K562 (cell line): ENCODE data around the gene PEPD. TPM values are rescaled to one million over a fixed set of nuclear protein-coding genes. Genes with fewer than 3 reads are reported as not detected.

Experiments used
- ATAC-seq: fragments of 200-7000 bp; cut with Tn5 transposase; 3 replicates; pipeline ENCODE4 v1.9.1; 2020; ENCODE audit warnings: moderate library complexity
- BruUV-seq: library from RNA; stranded (reverse); fragments of 400-500 nt; replicated peaks from 2 replicates; lab custom pipeline; 2021; lab: Mats Ljungman, UMichigan
- CTCF ChIA-PET: fragments of 300-600 bp; formaldehyde crosslinking; extraction: SDS; loops from one replicate; lab custom pipeline; 2021; ENCODE audit warnings: low intra/inter-chr PET ratio; lab: Yijun Ruan, JAX
- POLR2A ChIA-PET: fragments of 300-600, 350-650 bp; sonication (Branson Sonifier 250); formaldehyde crosslinking; extraction: SDS; loops from one replicate; lab custom pipeline; 2021; ENCODE audit warnings: antibody characterized with exemption, inconsistent platforms; lab: Yijun Ruan, JAX
- DNase-seq, 4 experiments: peaks; one replicate each; pipeline versions ENCODE4 v3.0.0 to v3.0.0-alpha.2; 2011 to 2018; ENCODE audit warnings: low spot score in 3 of 4, mixed read lengths in 3 of 4; ENCODE audit errors: extremely low read depth in 1 of 4
- FAIRE-seq: peaks from 2 replicates; lab custom pipeline; 2011; peaks lifted over from hg19 to GRCh38; lab: Jason Lieb, UNC
- H2AFZ ChIP-seq: 2 replicates; pipeline ENCODE4 v1.6.0; 2011; ENCODE audit warnings: low read depth, low read length, control low read depth, inconsistent platforms
- H3K27ac ChIP-seq: fragments of 200-600 bp; 3 replicates; pipeline ENCODE4 v1.8.0; 2011; ENCODE audit warnings: low read depth, mild to moderate bottlenecking, control low read depth, inconsistent platforms, low read length, moderate library complexity, mixed read lengths; ENCODE audit errors: extremely low read depth
- H3K27me3 ChIP-seq, 2 experiments: fragments of 300-600 bp in 1 of 2; 2 replicates in 1 of 2; 3 replicates in 1 of 2; pipeline versions ENCODE4 v1.6.0 to v1.8.0; 2011; ENCODE audit warnings: inconsistent platforms in 2 of 2, low read length in 2 of 2, mild to moderate bottlenecking in 1 of 2, mixed read lengths in 1 of 2, moderate library complexity in 1 of 2; ENCODE audit not compliant: control insufficient read depth in 2 of 2, insufficient read depth in 2 of 2
- H3K36me3 ChIP-seq: fragments of 300-600 bp; 3 replicates; pipeline ENCODE4 v1.8.0; 2011; ENCODE audit warnings: mild to moderate bottlenecking, low read length, inconsistent platforms; ENCODE audit not compliant: control insufficient read depth, insufficient read depth
- H3K4me1 ChIP-seq, 2 experiments: fragments of 200-600 bp in 1 of 2; replicated peaks in 1 of 2; 2 replicates in 1 of 2; 3 replicates in 1 of 2; pipeline versions ENCODE4 v1.5.1 to v1.8.0; 2011; ENCODE audit warnings: inconsistent platforms in 2 of 2, low read length in 2 of 2, mild to moderate bottlenecking in 1 of 2, mixed read lengths in 1 of 2, moderate library complexity in 1 of 2; ENCODE audit not compliant: control insufficient read depth in 2 of 2, insufficient read depth in 2 of 2
- H3K4me2 ChIP-seq: 2 replicates; pipeline ENCODE4 v1.6.1; 2011; ENCODE audit warnings: low read length, control low read depth, inconsistent platforms, mixed read lengths; ENCODE audit not compliant: insufficient read depth
- H3K4me3 ChIP-seq: fragments of 200-600 bp; sonication (generic), shearing (Covaris generic); 2 replicates; pipeline ENCODE4 v1.5.1; 2016; ENCODE audit warnings: control low read depth, inconsistent platforms
- H3K79me2 ChIP-seq: fragments of 200-600 bp; 3 replicates; pipeline ENCODE4 v1.8.0; 2011; ENCODE audit warnings: low read length, inconsistent platforms; ENCODE audit not compliant: control insufficient read depth, insufficient read depth
- H3K9ac ChIP-seq, 2 experiments: 2 replicates each; pipeline versions ENCODE4 v1.6.0 to v1.6.1; 2011; ENCODE audit warnings: low read depth in 2 of 2, low read length in 2 of 2, control low read depth in 1 of 2, inconsistent platforms in 1 of 2, mild to moderate bottlenecking in 1 of 2, mixed read lengths in 1 of 2; ENCODE audit not compliant: insufficient read depth in 1 of 2
- H3K9me1 ChIP-seq: one replicate; pipeline ENCODE4 v1.6.0; 2011; ENCODE audit warnings: inconsistent platforms, mild to moderate bottlenecking, low read length, moderate library complexity; ENCODE audit not compliant: control insufficient read depth, insufficient read depth
- H3K9me3 ChIP-seq: replicated peaks from 2 replicates; pipeline ENCODE4 v1.5.1; 2011; ENCODE audit warnings: low read depth, low read length, inconsistent platforms; ENCODE audit not compliant: control insufficient read depth, insufficient read depth
- H4K20me1 ChIP-seq: replicated peaks from 2 replicates; pipeline ENCODE4 v1.6.1; 2011; ENCODE audit warnings: low read length, inconsistent platforms, mixed read lengths; ENCODE audit not compliant: control insufficient read depth, insufficient read depth
- BRD9 ChIP-seq: fragments of 450-650 bp; IDR thresholded peaks from 2 replicates; pipeline ENCODE4 v1.6.1; 2018; ENCODE audit warnings: low read depth; ENCODE audit not compliant: partially characterized antibody
- CTCF ChIP-seq, 3 experiments: IDR thresholded peaks in 2 of 3; conservative IDR thresholded peaks in 1 of 3; 2 replicates each; pipeline ENCODE4 v1.5.1; 2011 to 2012; ENCODE audit warnings: low read length in 3 of 3, mild to moderate bottlenecking in 3 of 3, control low read depth in 2 of 3, improper control_type of control experiment in 1 of 3, inconsistent platforms in 1 of 3, low read depth in 1 of 3, mixed read lengths in 1 of 3, moderate library complexity in 1 of 3; ENCODE audit not compliant: insufficient read depth in 2 of 3
- CTCFL ChIP-seq: IDR thresholded peaks from 2 replicates; pipeline ENCODE4 v1.6.1; 2011; ENCODE audit warnings: borderline replicate concordance, low read depth, mild to moderate bottlenecking, moderate library complexity, low read length; ENCODE audit not compliant: insufficient read depth, poor library complexity, severe bottlenecking
- DLX4 ChIP-seq: fragments of 250-450 bp; sonication (Bioruptor Pico); IDR thresholded peaks from 2 replicates; pipeline ENCODE4 v1.6.1; 2021; ENCODE audit warnings: mild to moderate bottlenecking
- ELF2 ChIP-seq: fragments of 250-450 bp; sonication (Bioruptor Pico); IDR thresholded peaks from 2 replicates; pipeline ENCODE4 v1.5.0; 2021; ENCODE audit warnings: mild to moderate bottlenecking
- FUS ChIP-seq: fragments of 200-400 bp; formaldehyde crosslinking; optimal IDR thresholded peaks from 2 replicates; pipeline ENCODE3; 2017; ENCODE audit warnings: low read depth, low read length
- GATAD2B ChIP-seq: fragments of 450-650 bp; IDR thresholded peaks from 2 replicates; pipeline ENCODE4 v1.6.1; 2017; ENCODE audit warnings: mild to moderate bottlenecking, borderline replicate concordance
- KDM5B ChIP-seq: fragments of 200-600 bp; sonication (generic); IDR thresholded peaks from 2 replicates; pipeline ENCODE4 v1.6.1; 2012; ENCODE audit warnings: low read depth, mild to moderate bottlenecking, moderate library complexity, low read length, control low read depth, inconsistent platforms; ENCODE audit not compliant: insufficient replicate concordance
- MIER1 ChIP-seq: fragments of 450-650 bp; IDR thresholded peaks from 2 replicates; pipeline ENCODE4 v1.6.1; 2016; ENCODE audit warnings: antibody characterized with exemption, mild to moderate bottlenecking, low read depth
- MTF1 ChIP-seq: fragments of 250-450 bp; sonication (Bioruptor Pico); IDR thresholded peaks from 2 replicates; pipeline ENCODE4 v1.9.0; 2021; ENCODE audit warnings: moderate library complexity, mild to moderate bottlenecking, inconsistent platforms, borderline replicate concordance
- NFRKB ChIP-seq: fragments of 450-650 bp; IDR thresholded peaks from 2 replicates; pipeline ENCODE4 v1.6.1; 2016; ENCODE audit warnings: low read depth
- RBBP5 ChIP-seq: fragments of 200-600 bp; sonication (generic); IDR thresholded peaks from 2 replicates; pipeline ENCODE4 v1.6.1; 2012; ENCODE audit warnings: borderline replicate concordance, mild to moderate bottlenecking, low read length, control low read depth, inconsistent platforms; ENCODE audit not compliant: insufficient read depth, poor library complexity, severe bottlenecking
- SMARCB1 ChIP-seq: IDR thresholded peaks from 2 replicates; pipeline ENCODE4 v1.6.1; 2011; ENCODE audit warnings: improper control_type of control experiment, low read depth; ENCODE audit not compliant: insufficient read length
- SMARCC2 ChIP-seq: fragments of 450-650 bp; IDR thresholded peaks from 2 replicates; pipeline ENCODE4 v1.6.1; 2017; ENCODE audit warnings: antibody characterized with exemption, moderate library complexity, mild to moderate bottlenecking, low read depth
- YY1 ChIP-seq, 3 experiments: IDR thresholded peaks; 2 replicates each; pipeline ENCODE4 v1.6.1; 2011; ENCODE audit warnings: low read length in 2 of 3, mild to moderate bottlenecking in 2 of 3, moderate library complexity in 2 of 3, borderline replicate concordance in 1 of 3, control low read depth in 1 of 3, low read depth in 1 of 3; ENCODE audit not compliant: insufficient read depth in 3 of 3, insufficient replicate concordance in 2 of 3, control insufficient read depth in 1 of 3, insufficient read length in 1 of 3; ENCODE audit errors: extremely low read depth in 1 of 3
- ZNF165 ChIP-seq: fragments of 250-450 bp; sonication (Bioruptor Pico); IDR thresholded peaks from 2 replicates; pipeline ENCODE4 v1.4.0; 2020; ENCODE audit warnings: borderline replicate concordance
- WGBS: fragments of 100-300 bp; shearing (Covaris generic); methylation state at CpG from one replicate; pipeline ENCODE4 v1.1.6; 2016; ENCODE audit warnings: low coverage, mixed read lengths; ENCODE audit not compliant: insufficient coverage; ENCODE audit errors: missing lambda C conversion rate; 5-methylcytosine and 5-hydroxymethylcytosine counted together
- in situ Hi-C: fragments of 300-500 bp; cut with MboI; formaldehyde crosslinking; loops from 4 replicates; pipeline ENCODE4 v1.15.0; 2018; ENCODE audit warnings: inconsistent platforms, mixed read lengths
- intact Hi-C: fragments of 100-400 bp; cut with micrococcal nuclease; formaldehyde crosslinking; loops from 2 replicates; pipeline ENCODE4 v1.14.2; 2022
- polyA plus RNA-seq, 8 experiments: library from polyadenylated mRNA; depleted of rRNA in 4 of 8; stranded (reverse) in 5 of 8; unstranded in 3 of 8; fragments of >200 nt; fragmentation: Nextera tagmentation in 2 of 8; fragmentation: Illumina TruSeq in 1 of 8; extraction: Ambion mirVana in 2 of 8; extraction: Trizol in 1 of 8; gene quantifications; 2 replicates each; pipeline versions ENCODE4 v1.2.1 to v1.2.3, GENCODE V29; 2011 to 2014; ENCODE audit warnings: inconsistent platforms in 1 of 8, missing spikeins in 1 of 8
- total RNA-seq, 7 experiments: library from RNA; depleted of rRNA in 6 of 7; stranded (reverse); fragments of >200 nt in 6 of 7; fragmentation: Illumina TruSeq in 2 of 7; extraction: Trizol in 2 of 7; gene quantifications; 2 replicates each; pipeline versions ENCODE4 v1.2.1 to v1.2.3, GENCODE V29; 2011 to 2021; ENCODE audit warnings: low replicate concordance in 1 of 7

Gene PEPD
- total and polyA plus RNA-seq, 9 of the 15 experiments (the other 6 are each of a cell fraction or from before 2014, with no cell fraction given), result 1.3 to 19.2 (median 16.0) TPM

GRCh38 chr19:33374236-33374714, 147.3 kb downstream of the PEPD start:
- H3K36me3 ChIP-seq, result peaks cover 10% of the 10 kb centered on the region; the same call in 2 of the 3 replicates
- WGBS, result under 1% methylated on average over 22 of the region's 22 CpGs
- CTCF ChIA-PET, result no interaction called here
- H3K79me2 ChIP-seq, result peaks cover 56% of the 10 kb centered on the region
- H3K4me2 ChIP-seq, result peak overlapping the region; percentile 97
- FAIRE-seq (no peak), DNase-seq (peak in 1 of 4 experiments; percentile 49), ATAC-seq (0 out of 3 replicates have a peak, but pooled peaks have one; percentile 4)
- H3K9me1 ChIP-seq, result peaks cover 3% of the 10 kb centered on the region
- POLR2A ChIA-PET, result interaction anchor here (0.6 to 5.2 kb wide), 24 partner anchors 10 to 932 kb away, joined by 3 to 60 read pairs (median 4); no protein-coding TSS in a partner anchor
- no TSS peak for BruUV-seq
- H3K9ac ChIP-seq, result peak overlapping the region; percentile 99 to 100
- H3K4me3 ChIP-seq, result peak overlapping the region; percentile 88
- in situ Hi-C loops (no loop called here), intact Hi-C loops (loop anchor here (10.0 kb wide), 1 partner anchor 399 kb away; the partner anchor contains the start of genes CEP89 and FAAP24)
- H3K9me3 ChIP-seq, result no peaks in the 10 kb centered on the region
- peaks cover 51% of the 10 kb centered on the region for H4K20me1 ChIP-seq
- H3K27me3 ChIP-seq, result peaks cover 0 to 5% of the 10 kb centered on the region in 2 experiments; a peak in 1 of 5 replicates
- H2AFZ ChIP-seq, result peak overlapping the region; percentile 68
- H3K27ac ChIP-seq, result peak overlapping the region; percentile 99
- peaks cover 19 to 21% of the 10 kb centered on the region in 2 experiments; a peak in 4 of 5 replicates for H3K4me1 ChIP-seq
- peak; percentile 28; the same call in 1 of the 2 replicates for TF ChIP-seq SMARCC2
- 0 out of 2 replicates have a peak, but pooled peaks have one; percentile 18 for TF ChIP-seq ELF2 (CRISPR knock-in tag)
- TF ChIP-seq BRD9, result peak; percentile 46
- no peak for TF ChIP-seq ZNF165
- TF ChIP-seq RBBP5, result peak; percentile 41
- TF ChIP-seq KDM5B, result peak; percentile 66
- TF ChIP-seq NFRKB, result peak; percentile 76; the same call in 1 of the 2 replicates
- peak in 1 of 3 experiments; percentile 34; a peak in 1 of 6 replicates for TF ChIP-seq CTCF (IDR thresholded peaks at IDR 0.05 in 2 of 3, conservative IDR thresholded peaks at IDR 0.05 in 1 of 3; ENCODE audit: insufficient read depth in 2 of 3, low read depth in 1 of 3, low read length in 3 of 3)
- no peak for TF ChIP-seq SMARCB1
- no peak for TF ChIP-seq FUS
- no peak for TF ChIP-seq GATAD2B
- 0 out of 2 replicates have a peak, but pooled peaks have one; percentile 30 for TF ChIP-seq MIER1
- TF ChIP-seq YY1 (IDR thresholded peaks at IDR 0.05; ENCODE audit: borderline replicate concordance in 1 of 3, control insufficient read depth in 1 of 3, extremely low read depth in 1 of 3, insufficient read depth in 3 of 3, insufficient read length in 1 of 3, insufficient replicate concordance in 2 of 3, low read depth in 1 of 3, low read length in 2 of 3), result peak in 1 of 3 experiments; percentile 1
- no peak for TF ChIP-seq DLX4 (CRISPR knock-in tag)
- TF ChIP-seq CTCFL, result no peak
- no peak for TF ChIP-seq MTF1 (CRISPR knock-in tag)
